Ishikawa (cell line): ENCODE data around the gene PATJ.

ENCODE experiments used
- CEBPB ChIP-seq: IDR thresholded peaks from 2 replicates; pipeline ENCODE4 v1.6.1; 2012
- CREB1 ChIP-seq: IDR thresholded peaks from 2 replicates; pipeline ENCODE4 v1.6.1; 2012; ENCODE audit warnings: low read depth
- EGR1 ChIP-seq: IDR thresholded peaks from 2 replicates; pipeline ENCODE4 v1.6.1; 2012
- EP300 ChIP-seq: IDR thresholded peaks from 2 replicates; pipeline ENCODE4 v1.6.1; 2012; ENCODE audit warnings: borderline replicate concordance
- FOXM1 ChIP-seq: IDR thresholded peaks from 2 replicates; pipeline ENCODE4 v1.6.1; 2012; ENCODE audit warnings: low read depth, borderline replicate concordance
- MAX ChIP-seq: IDR thresholded peaks from 2 replicates; pipeline ENCODE4 v1.6.1; 2012
- NFIC ChIP-seq: IDR thresholded peaks from 2 replicates; pipeline ENCODE4 v1.6.1; 2012
- RAD21 ChIP-seq: IDR thresholded peaks from 2 replicates; pipeline ENCODE4 v1.6.1; 2012; ENCODE audit warnings: low read depth
- REST ChIP-seq: IDR thresholded peaks from 2 replicates; pipeline ENCODE4 v1.6.1; 2012; ENCODE audit warnings: low read depth, mild to moderate bottlenecking
- TAF1 ChIP-seq: IDR thresholded peaks from 2 replicates; pipeline ENCODE4 v1.6.1; 2012; ENCODE audit warnings: low read depth, mild to moderate bottlenecking
- TCF12 ChIP-seq: IDR thresholded peaks from 2 replicates; pipeline ENCODE4 v1.6.1; 2012; ENCODE audit warnings: low read depth
- TEAD4 ChIP-seq: IDR thresholded peaks from 2 replicates; pipeline ENCODE4 v1.6.1; 2012
- USF1 ChIP-seq: IDR thresholded peaks from 2 replicates; pipeline ENCODE4 v1.6.1; 2012
- YY1 ChIP-seq: IDR thresholded peaks from 2 replicates; pipeline ENCODE4 v1.6.1; 2012; ENCODE audit warnings: low read depth
- ZBTB7A ChIP-seq: IDR thresholded peaks from 2 replicates; pipeline ENCODE4 v1.6.1; 2012; ENCODE audit warnings: low read depth

The PATJ gene

DNA sequence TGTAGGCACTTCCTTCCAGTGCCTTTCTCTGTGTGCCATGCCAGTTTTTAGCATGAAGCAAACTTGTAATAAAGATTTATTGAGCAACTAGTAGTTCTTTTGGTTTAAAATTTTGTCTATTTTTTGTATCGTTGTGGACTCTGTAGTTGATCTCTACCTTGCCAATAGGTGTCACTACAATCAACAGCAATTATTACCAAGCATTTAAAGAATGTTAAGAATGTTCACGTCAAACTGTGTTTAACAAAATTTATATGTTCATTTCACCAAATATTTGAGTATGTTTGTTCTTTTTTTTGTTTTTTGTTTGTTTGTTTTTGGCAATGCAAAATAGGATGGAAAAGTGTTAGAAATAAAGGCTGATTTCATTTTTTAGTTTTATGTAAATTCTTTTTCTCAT is 208.1 kb downstream of the PATJ start:
- TF ChIP-seq TEAD4 (peak; percentile 96), MAX (no peak), RAD21 (peak; percentile 54)

- TF ChIP-seq RAD21 (no peak), REST (no peak), TEAD4 (no peak), FOXM1 (no peak), NFIC (no peak), CREB1 (no peak), CEBPB (no peak), EP300 (no peak), MAX (no peak), USF1 (no peak), TAF1 (no peak), ZBTB7A (no peak), YY1 (no peak), EGR1 (no peak), TCF12 (no peak)
Observed at GRCh38 chr1:61951731-61952580, 209.7 kb downstream of the PATJ start.

GRCh38 chr1:61952675-61953074 is 210.4 kb downstream of the PATJ start:
- TF ChIP-seq TEAD4 = no peak

DNA sequence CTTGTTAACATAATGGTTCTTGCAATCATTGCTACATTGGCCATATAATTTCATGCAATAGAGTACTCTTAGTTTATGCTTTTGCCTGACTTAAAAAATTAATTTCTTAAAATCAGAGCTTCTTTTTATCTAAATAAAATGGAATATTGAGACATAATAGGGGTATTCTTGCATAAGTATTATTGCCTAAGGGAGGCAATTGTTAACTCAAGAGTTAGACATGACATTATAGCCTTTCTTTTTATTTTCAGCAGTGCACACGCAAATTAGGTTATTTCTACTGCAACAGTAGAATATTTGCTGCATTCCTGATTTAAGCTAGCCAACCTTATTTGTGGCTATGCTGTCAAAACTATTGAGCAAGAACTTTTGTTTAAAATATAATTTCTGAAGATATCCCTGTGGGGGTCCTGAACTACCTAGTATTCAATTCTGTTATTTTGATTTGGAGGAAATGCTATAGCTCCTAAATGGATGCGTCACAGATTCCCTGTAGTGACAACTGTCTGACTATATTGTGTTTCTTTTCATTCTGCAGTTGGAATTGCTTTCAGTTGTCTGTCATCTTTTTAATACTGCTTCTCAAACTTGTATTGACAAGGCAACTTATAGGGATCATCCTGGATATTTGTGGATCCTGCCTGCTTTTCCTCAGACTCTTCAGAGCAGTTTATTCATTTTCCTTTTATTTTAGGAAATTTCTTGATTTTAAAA is 211.0 kb downstream of the PATJ start:
- TF ChIP-seq RAD21 (no peak), TEAD4 (no peak), EGR1 (no peak), EP300 (no peak), USF1 (no peak)

GRCh38 chr1:61953790-61954150 is 211.5 kb downstream of the PATJ start:
- TF ChIP-seq EGR1 (no peak), RAD21 (no peak), TCF12 (no peak), YY1 (no peak), CEBPB (no peak), FOXM1 (no peak), CREB1 (no peak), TAF1 (no peak), NFIC (no peak), TEAD4 (no peak), USF1 (no peak), REST (no peak)

GRCh38 chr1:61955261-61955660 is 213.0 kb downstream of the PATJ start:
- TF ChIP-seq FOXM1 (no peak), CEBPB (no peak), RAD21 (no peak), REST (no peak), CREB1 (no peak), TAF1 (no peak), EGR1 (no peak), ZBTB7A (no peak), NFIC (no peak), YY1 (no peak), USF1 (no peak), TCF12 (no peak), MAX (no peak), EP300 (no peak), TEAD4 (no peak)
